GM23248 (cell line): ENCODE results near the gene SNAP29.

Source experiments
- EZH2 ChIP-seq: fragments of 200-600 bp; sonication (generic); IDR thresholded peaks from 2 replicates; pipeline ENCODE4 v1.6.1; 2018; ENCODE audit warnings: antibody characterized with exemption, mild to moderate bottlenecking; ENCODE audit not compliant: insufficient read depth, poor library complexity, severe bottlenecking
- EZH2phosphoT487 ChIP-seq: fragments of 200-600 bp; sonication (generic); IDR thresholded peaks from 2 replicates; pipeline ENCODE4 v1.6.1; 2018; ENCODE audit warnings: antibody characterized with exemption, moderate library complexity, mild to moderate bottlenecking, low read depth; ENCODE audit not compliant: insufficient read depth

GRCh38 chr22:20931126-20931654, 72.4 kb downstream of the SNAP29 start:
- TF ChIP-seq EZH2: no peak
- TF ChIP-seq EZH2phosphoT487: no peak
